Gastroesophageal sphincter (tissue), 3 donors: Measurements from ENCODE around the gene MYH10.

Experiments used
- POLR2A ChIP-seq, 2 donors: fragments of 450-650 bp; IDR thresholded peaks; one replicate each; pipeline ENCODE4 v1.6.1; 2017; ENCODE audit warnings: antibody characterized with exemption in 2 of 2, mild to moderate bottlenecking in 2 of 2, moderate library complexity in 1 of 2
- POLR2AphosphoS5 ChIP-seq: sonication (generic); formaldehyde crosslinking; IDR thresholded peaks from one replicate; pipeline ENCODE4 v1.6.1; 2017; ENCODE audit warnings: antibody characterized with exemption
- TF ChIP-seq, protein P1 (sequence below), 4 experiments: fragments of 200-600 bp in 2 of 4; fragments of 450-650 bp in 2 of 4; sonication (generic) in 1 of 4; IDR thresholded peaks; one replicate each; pipeline ENCODE4 v1.5.1; 2017 to 2019; ENCODE audit warnings: antibody characterized with exemption in 4 of 4, mild to moderate bottlenecking in 2 of 4, moderate library complexity in 2 of 4

GRCh38 chr17:8426802-8427201, 203.7 kb downstream of the MYH10 start:
- no peak for TF ChIP-seq POLR2A (IDR thresholded peaks at IDR 0.05)
- TF ChIP-seq, protein P1, sequence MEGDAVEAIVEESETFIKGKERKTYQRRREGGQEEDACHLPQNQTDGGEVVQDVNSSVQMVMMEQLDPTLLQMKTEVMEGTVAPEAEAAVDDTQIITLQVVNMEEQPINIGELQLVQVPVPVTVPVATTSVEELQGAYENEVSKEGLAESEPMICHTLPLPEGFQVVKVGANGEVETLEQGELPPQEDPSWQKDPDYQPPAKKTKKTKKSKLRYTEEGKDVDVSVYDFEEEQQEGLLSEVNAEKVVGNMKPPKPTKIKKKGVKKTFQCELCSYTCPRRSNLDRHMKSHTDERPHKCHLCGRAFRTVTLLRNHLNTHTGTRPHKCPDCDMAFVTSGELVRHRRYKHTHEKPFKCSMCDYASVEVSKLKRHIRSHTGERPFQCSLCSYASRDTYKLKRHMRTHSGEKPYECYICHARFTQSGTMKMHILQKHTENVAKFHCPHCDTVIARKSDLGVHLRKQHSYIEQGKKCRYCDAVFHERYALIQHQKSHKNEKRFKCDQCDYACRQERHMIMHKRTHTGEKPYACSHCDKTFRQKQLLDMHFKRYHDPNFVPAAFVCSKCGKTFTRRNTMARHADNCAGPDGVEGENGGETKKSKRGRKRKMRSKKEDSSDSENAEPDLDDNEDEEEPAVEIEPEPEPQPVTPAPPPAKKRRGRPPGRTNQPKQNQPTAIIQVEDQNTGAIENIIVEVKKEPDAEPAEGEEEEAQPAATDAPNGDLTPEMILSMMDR (IDR thresholded peaks at IDR 0.05), result no peak
- TF ChIP-seq POLR2AphosphoS5, result no peak
